HL-60 (cell line): ENCODE results near the gene YWHAQ.
"Not testable (repeated sequence)": the region's sequence is repeated elsewhere in the genome, so short reads cannot be mapped to it uniquely, and the experiment has no call there.

Experiments used
- DNase-seq, 2 experiments: peaks; one replicate each; pipeline ENCODE4 v3.0.0-alpha.2; 2010 to 2020; ENCODE audit warnings: low read depth in 1 of 2, low spot score in 1 of 2
- H3K27ac ChIP-seq: fragments of 250-450 bp; sonication (Bioruptor Pico); replicated peaks from 2 replicates; pipeline ENCODE4 v1.5.1; 2020; ENCODE audit warnings: mild to moderate bottlenecking, moderate library complexity
- H3K27me3 ChIP-seq: fragments of 250-450 bp; sonication (Bioruptor Pico); 2 replicates; pipeline ENCODE4 v1.5.1; 2021; ENCODE audit warnings: mild to moderate bottlenecking, moderate library complexity; ENCODE audit not compliant: insufficient read depth, poor library complexity, severe bottlenecking
- H3K4me3 ChIP-seq: replicated peaks from 2 replicates; pipeline ENCODE4 v1.5.1; 2011; ENCODE audit warnings: mild to moderate bottlenecking, control low read depth, low read length; ENCODE audit not compliant: insufficient read depth
- CTCF ChIP-seq: IDR thresholded peaks from one replicate; pipeline ENCODE4 v1.5.1; 2011; ENCODE audit warnings: low read length, control low read depth, inconsistent platforms; ENCODE audit not compliant: insufficient read depth
- GABPA ChIP-seq: IDR thresholded peaks from 2 replicates; pipeline ENCODE4 v1.6.1; 2012; ENCODE audit warnings: low read depth
- POLR2AphosphoS5 ChIP-seq: IDR thresholded peaks from 2 replicates; pipeline ENCODE4 v1.6.1; 2012; ENCODE audit warnings: low read depth
- REST ChIP-seq: IDR thresholded peaks from 2 replicates; pipeline ENCODE4 v1.6.1; 2012; ENCODE audit warnings: low read depth; ENCODE audit not compliant: insufficient replicate concordance
- SPI1 ChIP-seq: IDR thresholded peaks from 2 replicates; pipeline ENCODE4 v1.6.1; 2012; ENCODE audit warnings: low read depth, mild to moderate bottlenecking, borderline replicate concordance

The YWHAQ gene

GRCh38 chr2:9627310-9627709, 3.5 kb downstream of the YWHAQ start:
- H3K27me3 ChIP-seq, result no peaks in the 10 kb centered on the region
- H3K4me3 ChIP-seq, result no peak overlapping the region
- peak in 1 of 2 experiments; percentile 16 for DNase-seq
- H3K27ac ChIP-seq, result no peak overlapping the region
- TF ChIP-seq POLR2AphosphoS5, result no peak
- no peak for TF ChIP-seq CTCF
- no peak for TF ChIP-seq REST
- TF ChIP-seq GABPA, result no peak
- no peak for TF ChIP-seq SPI1

GRCh38 chr2:9623151-9623550, 7.6 kb downstream of the YWHAQ start:
- no peaks in the 10 kb centered on the region for H3K27me3 ChIP-seq
- H3K4me3 ChIP-seq, result no peak overlapping the region
- TF ChIP-seq GABPA (no peak), SPI1 (no peak), REST (no peak), POLR2AphosphoS5 (no peak)
- no peak for DNase-seq
- no peak overlapping the region for H3K27ac ChIP-seq

GRCh38 chr2:9621655-9622054, 9.1 kb downstream of the YWHAQ start:
- H3K27ac ChIP-seq, H3K4me3 ChIP-seq, DNase-seq: not testable (repeated sequence)

GRCh38 chr2:9618410-9618809, 12.4 kb downstream of the YWHAQ start:
- Histone ChIP-seq H3K4me3 (no peak overlapping the region), H3K27me3 (no peaks in the 10 kb centered on the region), H3K27ac (no peak overlapping the region)
- no peak for DNase-seq
- TF ChIP-seq SPI1 (no peak), POLR2AphosphoS5 (no peak), REST (no peak), GABPA (no peak), CTCF (no peak)

More at GRCh38 chr2:9621655-9622054, 9.1 kb downstream of the YWHAQ start:
- H3K27me3 ChIP-seq, result not testable (repeated sequence)
